ENCODE measurements around the gene LPCAT1.

Gene LPCAT1

DNA sequence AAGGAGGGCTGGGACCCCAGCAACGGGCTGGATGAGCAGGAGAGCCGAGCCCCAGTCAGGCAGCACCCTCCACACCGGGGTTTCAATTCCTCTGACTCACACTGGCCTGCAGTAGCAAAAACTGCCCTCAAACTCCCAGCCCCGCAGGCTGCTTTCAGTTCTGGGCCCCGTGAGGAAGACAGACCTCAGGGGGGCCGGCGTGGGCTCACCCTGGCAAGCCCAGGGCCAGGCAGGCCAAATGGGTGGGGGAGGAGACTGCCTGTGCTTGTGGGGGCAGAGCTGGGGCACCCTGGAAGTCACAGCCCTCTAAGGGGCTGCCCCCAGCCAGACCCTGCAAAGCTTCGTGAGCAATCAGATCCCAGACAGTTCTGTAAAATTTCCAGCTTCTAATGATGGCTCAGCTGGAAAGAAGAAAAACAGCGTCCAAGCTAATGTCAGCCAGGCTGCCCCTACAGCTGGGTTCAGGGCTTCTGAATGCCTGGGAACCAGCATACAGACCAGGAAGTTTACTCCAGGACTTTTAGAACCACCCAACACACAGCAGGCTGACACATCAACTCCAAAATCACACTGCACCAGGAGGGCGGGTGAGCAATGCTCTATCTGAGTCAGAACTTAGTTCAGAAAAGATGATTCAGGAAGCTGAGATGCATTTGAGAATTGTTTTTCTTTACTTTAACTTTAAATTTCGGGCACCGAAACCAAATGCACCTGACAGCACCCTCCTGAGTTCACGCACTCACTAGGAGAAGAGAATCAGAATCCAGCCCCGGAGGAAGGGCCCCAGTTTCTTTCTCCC, 34.7 kb downstream of the LPCAT1 start:
- TF ChIP-seq, protein P1, sequence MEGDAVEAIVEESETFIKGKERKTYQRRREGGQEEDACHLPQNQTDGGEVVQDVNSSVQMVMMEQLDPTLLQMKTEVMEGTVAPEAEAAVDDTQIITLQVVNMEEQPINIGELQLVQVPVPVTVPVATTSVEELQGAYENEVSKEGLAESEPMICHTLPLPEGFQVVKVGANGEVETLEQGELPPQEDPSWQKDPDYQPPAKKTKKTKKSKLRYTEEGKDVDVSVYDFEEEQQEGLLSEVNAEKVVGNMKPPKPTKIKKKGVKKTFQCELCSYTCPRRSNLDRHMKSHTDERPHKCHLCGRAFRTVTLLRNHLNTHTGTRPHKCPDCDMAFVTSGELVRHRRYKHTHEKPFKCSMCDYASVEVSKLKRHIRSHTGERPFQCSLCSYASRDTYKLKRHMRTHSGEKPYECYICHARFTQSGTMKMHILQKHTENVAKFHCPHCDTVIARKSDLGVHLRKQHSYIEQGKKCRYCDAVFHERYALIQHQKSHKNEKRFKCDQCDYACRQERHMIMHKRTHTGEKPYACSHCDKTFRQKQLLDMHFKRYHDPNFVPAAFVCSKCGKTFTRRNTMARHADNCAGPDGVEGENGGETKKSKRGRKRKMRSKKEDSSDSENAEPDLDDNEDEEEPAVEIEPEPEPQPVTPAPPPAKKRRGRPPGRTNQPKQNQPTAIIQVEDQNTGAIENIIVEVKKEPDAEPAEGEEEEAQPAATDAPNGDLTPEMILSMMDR (IDR thresholded peaks at IDR 0.05) = no peak
- Histone ChIP-seq H3K27ac (peak overlapping the region in 1 of 2 donors; percentile 60), H3K4me3 (no peak overlapping the region)
- no peak for DNase-seq (ENCODE audit: low spot score)

DNA sequence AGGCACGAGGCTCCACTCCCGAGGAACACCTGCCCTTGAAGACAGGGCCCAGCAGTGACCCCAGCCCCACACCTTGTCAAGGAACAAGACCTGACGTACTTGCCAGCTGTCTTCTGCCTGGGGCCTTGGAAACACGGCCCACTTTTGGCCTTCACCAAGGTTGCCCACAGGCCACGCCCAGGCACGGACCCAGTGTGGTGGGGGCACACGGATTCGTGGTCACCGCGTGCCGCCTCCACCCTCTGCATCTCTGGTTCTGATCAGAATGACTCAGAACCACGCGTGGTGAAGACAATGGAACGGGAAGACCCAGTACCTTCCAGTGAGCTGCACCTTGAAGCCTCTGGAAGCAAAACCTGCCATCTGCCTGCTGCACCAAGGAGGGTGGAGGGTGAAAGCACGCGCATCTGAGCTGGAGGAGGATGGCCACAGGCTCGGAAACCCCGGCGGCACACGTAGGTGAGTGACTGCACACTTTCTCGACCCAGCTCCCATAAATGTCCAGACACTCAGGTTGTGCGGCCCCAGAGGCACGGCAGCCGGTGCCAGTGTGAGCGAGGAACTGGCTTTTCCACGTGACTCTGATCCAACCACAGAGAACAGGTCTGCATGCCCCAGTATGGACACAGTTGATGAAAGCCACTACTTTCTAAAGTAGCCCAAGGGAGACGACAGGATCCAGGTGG, 36.5 kb downstream of the LPCAT1 start:
- no peak overlapping the region for H3K4me3 ChIP-seq
- TF ChIP-seq, protein P1 (IDR thresholded peaks at IDR 0.05) = no peak
- no peak for DNase-seq (ENCODE audit: low spot score)
- H3K27ac ChIP-seq = no peak overlapping the region

DNA sequence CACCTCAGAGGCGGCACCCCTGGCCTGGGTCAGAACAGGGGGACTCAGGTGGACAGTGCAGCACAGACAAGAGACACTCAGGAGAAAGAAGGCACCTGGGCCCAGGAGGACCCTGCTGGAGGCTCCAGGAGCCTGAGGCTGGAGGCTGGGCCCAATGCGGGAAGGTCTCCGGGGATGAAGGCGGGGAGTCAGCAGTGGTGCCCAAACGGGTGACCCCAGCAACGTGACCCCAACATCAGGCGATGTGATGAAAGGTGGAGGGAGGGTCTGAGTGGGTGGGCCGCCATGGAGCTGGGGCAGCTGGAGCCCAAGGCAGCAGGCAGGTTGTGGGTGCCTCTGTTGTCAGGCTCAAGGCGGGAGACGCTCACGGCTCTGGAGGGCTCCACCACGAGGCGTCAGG, 37.5 kb downstream of the LPCAT1 start:
- Histone ChIP-seq H3K27ac (no peak overlapping the region), H3K4me3 (no peak overlapping the region)
- DNase-seq (ENCODE audit: low spot score) = no peak
- TF ChIP-seq, protein P1 (IDR thresholded peaks at IDR 0.05) = no peak

DNA sequence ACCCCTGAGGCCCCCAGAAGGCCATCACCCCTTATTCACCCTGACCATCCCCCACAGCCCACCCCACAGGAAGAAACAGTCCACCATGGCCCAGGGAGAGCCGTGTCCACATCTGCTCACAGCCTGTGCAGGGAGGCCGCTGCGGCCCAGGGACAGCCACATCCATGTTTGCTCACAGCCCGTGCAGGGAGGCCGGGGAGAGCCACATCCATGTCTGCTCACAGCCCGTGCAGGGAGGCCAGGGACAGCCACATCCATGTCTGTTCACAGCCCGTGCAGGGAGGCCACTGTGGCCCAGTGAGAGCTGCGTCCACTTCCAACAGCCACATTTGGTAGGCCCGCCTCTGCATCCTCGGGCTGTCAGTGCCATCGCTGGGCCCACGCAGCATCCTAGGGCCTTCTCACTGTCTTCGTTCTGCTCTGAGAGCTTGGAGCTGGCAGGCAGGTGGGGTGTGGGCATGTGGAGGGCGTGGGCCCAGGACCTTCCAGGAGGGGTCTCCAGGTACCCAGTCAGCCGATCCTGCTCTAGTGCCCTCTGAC, 38.1 kb downstream of the LPCAT1 start:
- TF ChIP-seq, protein P1 (IDR thresholded peaks at IDR 0.05) = no peak
- H3K27ac ChIP-seq = no peak overlapping the region
- H3K4me3 ChIP-seq = no peak overlapping the region

DNA sequence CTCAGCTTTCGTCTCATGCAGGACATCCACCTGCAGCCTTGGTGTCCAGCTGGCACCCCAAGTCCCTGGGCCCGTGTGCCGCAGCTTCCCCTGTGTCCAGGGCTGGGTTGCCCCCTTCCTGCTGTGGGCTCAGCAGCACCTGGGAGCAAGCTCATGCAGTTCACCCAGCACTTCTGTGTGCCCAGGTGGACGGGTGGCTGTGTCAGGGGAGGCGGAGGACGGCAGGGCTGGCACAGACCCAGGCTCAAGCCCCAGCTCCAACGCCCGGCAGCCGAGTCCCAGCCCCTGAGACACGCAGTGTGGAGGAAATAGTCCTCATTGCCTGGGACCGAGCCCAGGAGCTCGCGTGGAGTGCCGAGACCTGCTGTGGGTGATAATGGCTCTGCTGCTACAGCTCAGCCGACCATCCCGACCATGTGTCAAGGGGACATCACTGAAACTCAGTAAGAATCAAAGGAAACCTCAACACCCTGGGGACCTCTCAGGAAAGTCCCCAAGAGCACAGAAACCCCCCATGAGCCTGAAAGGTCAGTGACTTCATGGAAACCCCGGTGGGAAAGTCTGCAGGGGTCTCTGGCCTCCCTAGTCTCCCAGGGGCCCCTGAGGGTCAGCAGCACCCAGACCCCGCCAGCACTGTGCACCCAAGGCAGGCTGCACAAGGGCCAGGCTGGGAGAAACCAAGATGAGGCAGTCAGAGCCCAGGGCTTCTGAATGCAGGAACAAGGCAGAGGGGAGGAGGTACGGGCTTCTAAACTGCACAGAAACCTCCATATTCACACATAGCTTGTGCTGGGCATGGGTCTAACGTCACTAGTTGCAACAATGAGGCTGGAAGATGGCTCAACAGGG, 38.8 kb downstream of the LPCAT1 start:
- DNase-seq (ENCODE audit: low spot score) = no peak
- Histone ChIP-seq H3K4me3 (no peak overlapping the region), H3K27ac (no peak overlapping the region)
- TF ChIP-seq, protein P1 (IDR thresholded peaks at IDR 0.05) = no peak

More for the DNA sequence above, 38.1 kb downstream of the LPCAT1 start:
- no peak for DNase-seq (ENCODE audit: low spot score)

DNA sequence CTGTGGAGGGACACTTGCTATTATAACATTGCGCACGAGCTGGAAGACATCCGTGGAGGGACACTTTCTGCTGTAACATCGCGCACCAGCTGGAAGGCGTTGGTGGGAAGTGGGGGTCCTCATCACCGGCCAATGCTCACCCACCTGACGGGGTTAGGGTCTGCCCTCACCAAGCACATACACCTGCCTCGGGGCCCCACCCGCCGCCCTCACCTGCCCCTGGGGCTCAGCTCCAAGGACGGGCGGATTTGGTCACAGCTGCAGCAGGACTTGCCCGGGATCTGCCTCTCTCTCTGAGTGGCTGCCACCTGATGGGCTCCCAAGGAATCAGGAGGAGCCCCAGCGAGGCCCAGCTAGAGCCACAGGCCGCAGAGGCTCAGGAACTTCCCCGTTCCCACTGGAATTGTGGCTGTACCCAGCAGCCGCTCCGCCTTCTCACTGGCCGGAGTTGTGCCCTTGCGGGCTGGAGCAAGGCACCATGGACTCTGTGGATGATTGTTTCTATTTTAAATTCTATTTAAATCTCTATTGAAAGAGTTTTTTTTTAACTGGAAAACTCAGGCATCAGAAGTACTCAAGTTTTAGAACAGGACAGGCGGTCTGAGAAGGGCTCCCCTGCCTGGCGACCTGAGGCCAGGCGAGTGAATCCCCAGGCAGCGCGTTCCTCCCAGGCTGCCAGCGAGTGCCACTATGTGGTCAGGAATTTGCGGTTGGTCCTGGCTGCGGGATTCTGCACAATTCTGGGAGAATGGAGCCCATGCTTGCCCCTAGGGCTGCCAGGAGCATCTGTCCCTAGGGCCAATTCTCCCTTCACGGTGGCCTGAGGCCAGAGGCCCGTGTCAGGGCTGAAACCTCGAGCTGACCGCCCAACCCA, 39.7 kb downstream of the LPCAT1 start:
- TF ChIP-seq, protein P1 (IDR thresholded peaks at IDR 0.05) = no peak
- no peak overlapping the region for H3K27ac ChIP-seq
- H3K4me3 ChIP-seq = no peak overlapping the region
- no peak for DNase-seq (ENCODE audit: low spot score)

Data from coronary artery (tissue), 2 donors.